HG02610 (cell line): Measurements from ENCODE around the gene MIB1.
A peak's percentile ranks its signal among the peaks of the same experiment; 100 is the strongest.

Experiments used
- ATAC-seq: cut with Tn5 transposase; IDR thresholded peaks from one replicate; pipeline ENCODE4 v1.9.1; 2021; ENCODE audit warnings: mild to moderate bottlenecking, moderate library complexity; ENCODE audit not compliant: unreplicated experiment

Gene MIB1

GRCh38 chr18:21808185-21808584, 67.6 kb downstream of the MIB1 start:
- no peak for ATAC-seq

DNA sequence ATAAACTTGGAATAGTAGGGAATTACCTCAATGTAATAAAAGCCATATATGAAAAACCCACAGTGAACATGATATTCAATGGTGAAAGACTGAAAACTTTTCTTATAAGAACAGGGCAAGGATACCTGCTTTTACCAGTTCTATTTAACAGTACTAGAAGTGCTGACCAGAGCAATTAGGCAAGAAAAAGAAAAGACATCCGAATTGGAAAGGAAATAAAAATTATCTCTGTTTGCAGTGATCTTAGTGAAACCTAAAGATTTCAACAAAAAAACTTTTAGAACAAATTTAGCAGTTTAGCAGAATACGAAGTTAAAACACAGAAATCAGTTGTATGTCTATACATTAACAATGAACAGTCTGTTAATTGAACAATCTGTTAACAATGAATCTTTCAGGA, 69.1 kb downstream of the MIB1 start:
- no peak for ATAC-seq

DNA sequence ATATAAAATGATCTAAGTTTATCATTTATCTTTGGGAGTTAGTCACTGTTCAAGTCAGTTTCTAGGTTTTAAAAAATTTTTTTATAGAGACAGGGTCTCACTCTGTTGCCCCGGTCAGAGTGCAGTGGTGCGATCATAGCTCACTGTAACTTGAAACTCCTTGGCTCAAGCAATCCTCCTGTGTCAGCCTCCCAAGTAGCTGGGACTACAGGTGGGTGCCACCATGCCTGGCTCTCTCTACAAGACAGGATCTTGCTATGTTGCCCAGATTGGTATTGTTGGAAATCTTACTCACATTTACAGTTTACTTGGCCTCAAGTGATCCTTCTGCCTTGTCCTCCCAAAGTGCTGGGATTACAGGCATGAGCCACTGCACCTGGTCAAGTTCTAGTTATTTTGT, 74.5 kb downstream of the MIB1 start:
- no peak for ATAC-seq

GRCh38 chr18:21820033-21820810, 79.6 kb downstream of the MIB1 start:
- ATAC-seq: no peak

GRCh38 chr18:21820811-21821143, 80.2 kb downstream of the MIB1 start:
- no peak for ATAC-seq

- no peak for ATAC-seq
These were observed 83.3 kb downstream of the MIB1 start for GRCh38 chr18:21823848-21824247.

DNA sequence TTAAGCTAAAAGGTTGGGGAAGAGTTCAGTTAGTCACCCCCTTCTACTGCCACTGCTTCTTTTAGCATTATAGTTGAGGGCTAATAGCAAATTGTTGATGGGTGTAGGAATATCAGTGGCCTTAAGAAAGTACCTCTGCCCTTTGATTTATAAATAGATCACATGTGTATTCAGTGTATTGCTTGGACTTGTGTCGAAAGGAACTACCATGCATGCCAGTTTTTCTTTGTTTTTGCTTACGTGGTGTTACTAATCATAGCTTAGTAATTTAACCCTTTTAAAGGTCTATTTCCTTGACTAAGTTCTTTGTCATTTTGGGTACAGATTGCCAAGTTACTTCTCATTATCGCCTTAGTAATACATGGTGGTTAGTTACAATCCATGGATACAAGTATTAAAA, 85.6 kb downstream of the MIB1 start:
- ATAC-seq: no peak

DNA sequence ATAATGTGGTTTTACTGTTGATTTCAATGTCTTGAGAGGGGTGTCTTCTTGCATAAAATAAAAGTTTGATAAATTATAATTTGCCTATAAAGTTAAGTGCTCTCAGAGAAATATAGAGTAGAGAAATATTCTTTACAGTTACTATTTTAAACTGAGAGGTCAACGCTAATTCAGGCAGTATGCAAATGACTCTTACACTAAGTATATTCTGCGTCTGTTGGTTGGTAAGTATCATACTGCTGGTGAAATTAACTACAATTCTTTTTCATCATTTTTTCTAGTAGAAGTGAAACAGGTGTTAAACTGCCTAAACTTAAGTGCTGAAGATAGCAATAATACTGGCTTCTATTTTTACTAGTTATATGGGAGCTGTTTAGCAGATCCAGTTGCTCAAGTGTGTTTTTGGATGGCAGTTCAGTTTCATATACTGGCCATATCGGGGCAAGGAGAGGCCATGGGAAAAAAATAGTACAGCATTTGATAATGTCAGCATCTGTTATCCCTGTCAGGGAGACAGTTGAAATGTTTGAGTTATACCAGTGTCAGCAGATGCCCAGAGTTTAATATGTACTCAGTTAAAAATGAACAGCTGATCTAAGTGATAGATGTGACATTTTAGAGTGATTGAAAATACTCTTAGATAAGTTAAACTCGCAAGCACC, 86.2 kb downstream of the MIB1 start:
- ATAC-seq: no peak

GRCh38 chr18:21830532-21830931, 89.9 kb downstream of the MIB1 start:
- ATAC-seq: no peak

GRCh38 chr18:21831413-21831831, 90.8 kb downstream of the MIB1 start:
- ATAC-seq: no peak

- no peak for ATAC-seq
These were observed 93.2 kb downstream of the MIB1 start for GRCh38 chr18:21833604-21834298.

GRCh38 chr18:21834299-21834660, 93.7 kb downstream of the MIB1 start:
- no peak for ATAC-seq

- no peak for ATAC-seq
These were observed 101.0 kb downstream of the MIB1 start for GRCh38 chr18:21841570-21841969.

GRCh38 chr18:21843341-21843740, 102.7 kb downstream of the MIB1 start:
- no peak for ATAC-seq

- ATAC-seq: no peak
These were observed 110.9 kb downstream of the MIB1 start for GRCh38 chr18:21851327-21851961.

DNA sequence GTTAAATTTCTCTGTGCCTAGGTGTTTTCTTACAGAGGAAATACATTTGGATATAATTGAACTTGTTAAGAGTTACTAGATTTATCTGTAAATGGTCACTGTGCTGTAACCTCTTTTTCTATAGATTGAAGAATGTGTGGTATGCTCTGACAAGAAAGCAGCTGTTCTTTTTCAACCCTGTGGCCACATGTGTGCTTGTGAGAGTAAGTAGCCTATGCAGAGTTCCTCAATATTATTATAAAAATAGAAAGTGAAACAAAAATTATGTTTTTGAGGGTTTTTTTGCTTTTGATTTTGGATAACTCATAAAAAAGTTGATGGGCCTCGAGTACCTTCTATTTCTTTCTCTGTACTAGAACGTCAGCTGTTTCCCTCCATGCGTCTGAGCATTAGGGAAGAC, 112.4 kb downstream of the MIB1 start:
- ATAC-seq: peak; percentile 86

GRCh38 chr18:21853775-21854552, 113.4 kb downstream of the MIB1 start:
- ATAC-seq: no peak

DNA sequence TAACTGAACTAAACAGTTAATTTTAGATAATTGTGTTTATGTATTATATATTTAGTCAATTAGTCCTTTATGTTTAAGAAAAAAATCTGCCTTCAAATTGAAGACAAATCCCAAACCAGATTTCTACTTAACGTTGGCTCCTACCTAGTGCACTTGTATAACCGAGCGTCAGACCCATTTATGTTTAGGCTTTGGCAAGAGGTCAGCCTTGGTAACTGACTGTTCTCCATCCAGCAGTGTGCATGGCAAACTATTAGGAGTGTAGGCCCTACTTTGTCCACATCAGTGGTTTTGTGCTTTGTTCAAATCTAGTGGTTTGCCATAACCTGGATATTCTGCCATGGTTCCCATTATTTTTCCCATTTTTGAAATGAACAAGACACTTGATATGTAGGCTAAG, 114.8 kb downstream of the MIB1 start:
- no peak for ATAC-seq

DNA sequence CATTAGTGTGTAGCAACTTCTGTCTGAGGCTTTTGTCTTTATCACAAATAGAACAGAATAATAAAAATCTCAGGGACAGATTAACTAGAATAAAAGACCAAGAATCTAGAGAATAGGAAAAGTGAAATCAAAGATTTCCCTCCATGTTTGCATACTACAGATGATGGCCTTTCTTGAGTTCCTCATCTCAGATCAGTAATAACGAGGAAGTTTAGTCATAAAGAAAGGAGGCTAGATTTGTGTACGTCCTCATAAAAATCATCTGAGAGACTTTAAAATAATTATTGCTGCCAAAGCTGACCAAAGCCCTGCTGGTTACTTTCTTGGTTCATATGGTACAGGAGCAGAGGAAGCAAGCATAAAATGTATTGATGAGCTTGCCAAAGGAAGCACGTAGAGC, 117.3 kb downstream of the MIB1 start:
- peak; percentile 70 for ATAC-seq

GRCh38 chr18:21858544-21858943, 118.0 kb downstream of the MIB1 start:
- no peak for ATAC-seq

- no peak for ATAC-seq
These were observed 123.8 kb downstream of the MIB1 start for GRCh38 chr18:21864386-21864785.
